ENCODE data around the gene TDRD6. TPM values are rescaled to one million over a fixed set of nuclear protein-coding genes. Genes with fewer than 3 reads are reported as not detected.
A peak's percentile ranks its signal among the peaks of the same experiment; 100 is the strongest.

Gene TDRD6
- total and polyA plus RNA-seq, 2 donors (not counting 1 experiment from before 2014, with no cell fraction given) = 0.01 to 0.33 TPM

DNA sequence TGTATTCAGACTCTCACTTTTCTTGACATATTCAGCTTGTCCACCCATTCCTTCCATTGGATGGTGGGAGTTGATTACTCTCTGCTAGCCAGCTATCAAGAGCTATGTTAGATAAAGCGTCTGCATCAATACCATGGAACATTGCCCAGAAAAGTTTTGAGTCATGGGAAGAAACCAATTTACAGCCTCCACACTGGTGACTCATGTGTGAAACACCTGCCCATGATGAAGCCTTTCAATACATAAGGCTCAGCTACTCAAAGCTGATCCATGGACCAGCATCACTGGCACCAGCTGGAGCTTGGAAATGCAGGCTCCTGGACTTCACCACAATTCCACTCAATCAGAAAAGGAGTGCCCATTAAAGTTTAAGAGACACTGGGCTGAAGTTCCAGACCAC, 31.4 kb downstream of the TDRD6 start:
- Histone ChIP-seq H3K27ac (ENCODE audit: insufficient read depth, low read length) (no peak overlapping the region), H3K4me2 (ENCODE audit: extremely low read depth, insufficient read depth, low read length) (no peak overlapping the region), H3K9ac (ENCODE audit: insufficient read depth, low read length) (no peak overlapping the region), H3K36me3 (ENCODE audit: control insufficient read depth, insufficient read depth, low read length) (no peaks in the 10 kb centered on the region), H3K4me1 (ENCODE audit: control insufficient read depth, extremely low read depth, insufficient read depth, low read length) (no peaks in the 10 kb centered on the region), H4K20me1 (ENCODE audit: control insufficient read depth, extremely low read depth, insufficient read depth, low read length) (no peaks in the 10 kb centered on the region), H3K9me3 (ENCODE audit: control insufficient read depth, insufficient read depth, low read depth, low read length) (no peaks in the 10 kb centered on the region), H2AFZ (ENCODE audit: low read length) (no peak overlapping the region), H3K79me2 (ENCODE audit: control insufficient read depth, insufficient read depth, low read length) (no peaks in the 10 kb centered on the region), H3K27me3 (ENCODE audit: control insufficient read depth, insufficient read depth, low read length) (no peaks in the 10 kb centered on the region), H3K4me3 (replicated peaks in 1 of 4; ENCODE audit: control extremely low read depth in 1 of 4, insufficient read depth in 1 of 4, low read depth in 3 of 4, low read length in 4 of 4) (no peak overlapping the region)
- DNase-seq (ENCODE audit: low read depth in 2 of 2) = peak; percentile 22 to 89
- TF ChIP-seq EZH2 (IDR thresholded peaks at IDR 0.05; ENCODE audit: low read length, missing control alignments) (no peak), CTCF (conservative IDR thresholded peaks at IDR 0.05 in 1 of 2, IDR thresholded peaks at IDR 0.05 in 1 of 2; ENCODE audit: low read depth in 1 of 2, low read length in 2 of 2) (no peak)

GRCh38 chr6:46720401-46720800, 32.7 kb downstream of the TDRD6 start:
- Histone ChIP-seq H2AFZ (ENCODE audit: low read length) (no peak overlapping the region), H3K9me3 (ENCODE audit: control insufficient read depth, insufficient read depth, low read depth, low read length) (no peaks in the 10 kb centered on the region), H3K4me2 (ENCODE audit: extremely low read depth, insufficient read depth, low read length) (no peak overlapping the region), H4K20me1 (ENCODE audit: control insufficient read depth, extremely low read depth, insufficient read depth, low read length) (no peaks in the 10 kb centered on the region), H3K4me3 (replicated peaks in 1 of 4; ENCODE audit: control extremely low read depth in 1 of 4, insufficient read depth in 1 of 4, low read depth in 3 of 4, low read length in 4 of 4) (no peak overlapping the region), H3K79me2 (ENCODE audit: control insufficient read depth, insufficient read depth, low read length) (no peaks in the 10 kb centered on the region), H3K9ac (ENCODE audit: insufficient read depth, low read length) (no peak overlapping the region), H3K27ac (ENCODE audit: insufficient read depth, low read length) (no peak overlapping the region), H3K36me3 (ENCODE audit: control insufficient read depth, insufficient read depth, low read length) (no peaks in the 10 kb centered on the region), H3K4me1 (ENCODE audit: control insufficient read depth, extremely low read depth, insufficient read depth, low read length) (no peaks in the 10 kb centered on the region), H3K27me3 (ENCODE audit: control insufficient read depth, insufficient read depth, low read length) (no peaks in the 10 kb centered on the region)
- no peak for DNase-seq (ENCODE audit: low read depth in 2 of 2)
- TF ChIP-seq CTCF (conservative IDR thresholded peaks at IDR 0.05 in 1 of 2, IDR thresholded peaks at IDR 0.05 in 1 of 2; ENCODE audit: low read depth in 1 of 2, low read length in 2 of 2) (no peak), EZH2 (IDR thresholded peaks at IDR 0.05; ENCODE audit: low read length, missing control alignments) (no peak)

DNA sequence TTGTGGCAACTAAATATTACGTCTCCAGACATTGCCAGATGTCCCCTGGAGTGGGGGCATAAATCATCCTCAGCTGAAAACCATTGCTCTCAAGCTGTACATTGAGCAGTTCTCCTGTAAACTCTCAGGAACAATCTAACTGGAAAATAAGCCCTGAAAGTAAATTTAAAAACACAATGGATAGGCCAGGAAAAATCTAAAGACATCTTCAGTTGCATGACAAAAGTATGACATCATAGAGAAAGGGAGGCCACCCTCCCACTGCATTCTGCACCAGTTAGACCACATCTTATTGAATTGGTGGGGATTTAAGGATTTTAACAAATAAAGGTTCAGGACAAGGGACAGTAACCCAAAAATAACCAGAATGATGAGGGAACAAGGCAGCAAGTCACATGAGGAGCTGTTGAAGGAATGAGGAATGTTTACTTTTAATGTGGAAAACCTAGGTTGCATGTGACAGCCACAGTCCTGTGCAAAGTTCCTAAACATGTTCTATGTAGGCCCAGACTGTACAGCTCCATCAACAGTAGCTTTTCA, 42.2 kb downstream of the TDRD6 start:
- DNase-seq (ENCODE audit: low read depth in 2 of 2) = no peak
- no peaks in the 10 kb centered on the region for H3K36me3 ChIP-seq (ENCODE audit: control insufficient read depth, insufficient read depth, low read length)
- no peaks in the 10 kb centered on the region for H3K79me2 ChIP-seq (ENCODE audit: control insufficient read depth, insufficient read depth, low read length)
- no peaks in the 10 kb centered on the region for H3K4me1 ChIP-seq (ENCODE audit: control insufficient read depth, extremely low read depth, insufficient read depth, low read length)
- no peak overlapping the region for H3K9ac ChIP-seq (ENCODE audit: insufficient read depth, low read length)
- H2AFZ ChIP-seq (ENCODE audit: low read length) = no peak overlapping the region
- no peaks in the 10 kb centered on the region for H3K9me3 ChIP-seq (ENCODE audit: control insufficient read depth, insufficient read depth, low read depth, low read length)
- no peak overlapping the region for H3K4me3 ChIP-seq (replicated peaks in 1 of 4; ENCODE audit: control extremely low read depth in 1 of 4, insufficient read depth in 1 of 4, low read depth in 3 of 4, low read length in 4 of 4)
- no peak overlapping the region for H3K27ac ChIP-seq (ENCODE audit: insufficient read depth, low read length)
- H3K4me2 ChIP-seq (ENCODE audit: extremely low read depth, insufficient read depth, low read length) = no peak overlapping the region
- H4K20me1 ChIP-seq (ENCODE audit: control insufficient read depth, extremely low read depth, insufficient read depth, low read length) = no peaks in the 10 kb centered on the region
- H3K27me3 ChIP-seq (ENCODE audit: control insufficient read depth, insufficient read depth, low read length) = peaks cover 17% of the 10 kb centered on the region
- no peak for TF ChIP-seq CTCF (conservative IDR thresholded peaks at IDR 0.05 in 1 of 2, IDR thresholded peaks at IDR 0.05 in 1 of 2; ENCODE audit: low read depth in 1 of 2, low read length in 2 of 2)
- TF ChIP-seq EZH2 (IDR thresholded peaks at IDR 0.05; ENCODE audit: low read length, missing control alignments) = no peak
